Suprapubic skin (tissue), 3 donors: Measurements from ENCODE around the gene NFATC3.

Experiments
- EP300 ChIP-seq: sonication (generic); formaldehyde crosslinking; IDR thresholded peaks from one replicate; pipeline ENCODE4 v1.6.1; 2017; ENCODE audit warnings: antibody characterized with exemption
- TF ChIP-seq, protein P1 (sequence below), 2 donors: fragments of 200-600 bp in 1 of 2; fragments of 450-650 bp in 1 of 2; sonication (generic) in 1 of 2; IDR thresholded peaks; one replicate each; pipeline ENCODE4 v1.5.1; 2016 to 2019; ENCODE audit warnings: antibody characterized with exemption in 2 of 2, mild to moderate bottlenecking in 1 of 2, moderate library complexity in 1 of 2

DNA sequence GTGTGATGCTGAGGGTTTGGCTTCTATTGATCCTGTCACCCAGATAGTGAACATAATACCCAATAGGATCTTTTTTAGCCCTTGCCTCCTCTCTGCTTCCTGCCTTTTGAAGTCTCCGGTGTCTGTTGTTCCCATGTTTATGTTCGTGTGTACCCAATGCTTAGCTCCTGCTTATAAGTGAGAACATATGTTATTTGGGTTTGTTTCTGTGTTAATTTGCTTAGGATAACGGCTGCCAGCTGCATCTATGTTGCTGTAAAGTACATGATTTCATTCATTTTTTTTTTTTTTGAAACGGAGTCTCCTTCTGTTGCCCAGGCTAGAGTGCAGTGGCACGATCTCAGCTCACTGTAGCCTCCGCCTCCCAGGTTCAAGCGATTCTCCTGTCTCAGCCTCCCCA lies 39.1 kb upstream of the NFATC3 start:
- no peak for TF ChIP-seq EP300
- TF ChIP-seq, protein P1, sequence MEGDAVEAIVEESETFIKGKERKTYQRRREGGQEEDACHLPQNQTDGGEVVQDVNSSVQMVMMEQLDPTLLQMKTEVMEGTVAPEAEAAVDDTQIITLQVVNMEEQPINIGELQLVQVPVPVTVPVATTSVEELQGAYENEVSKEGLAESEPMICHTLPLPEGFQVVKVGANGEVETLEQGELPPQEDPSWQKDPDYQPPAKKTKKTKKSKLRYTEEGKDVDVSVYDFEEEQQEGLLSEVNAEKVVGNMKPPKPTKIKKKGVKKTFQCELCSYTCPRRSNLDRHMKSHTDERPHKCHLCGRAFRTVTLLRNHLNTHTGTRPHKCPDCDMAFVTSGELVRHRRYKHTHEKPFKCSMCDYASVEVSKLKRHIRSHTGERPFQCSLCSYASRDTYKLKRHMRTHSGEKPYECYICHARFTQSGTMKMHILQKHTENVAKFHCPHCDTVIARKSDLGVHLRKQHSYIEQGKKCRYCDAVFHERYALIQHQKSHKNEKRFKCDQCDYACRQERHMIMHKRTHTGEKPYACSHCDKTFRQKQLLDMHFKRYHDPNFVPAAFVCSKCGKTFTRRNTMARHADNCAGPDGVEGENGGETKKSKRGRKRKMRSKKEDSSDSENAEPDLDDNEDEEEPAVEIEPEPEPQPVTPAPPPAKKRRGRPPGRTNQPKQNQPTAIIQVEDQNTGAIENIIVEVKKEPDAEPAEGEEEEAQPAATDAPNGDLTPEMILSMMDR (IDR thresholded peaks at IDR 0.05): no peak
